ENCODE measurements around the gene MRNIP.

- TF ChIP-seq POLR2A (IDR thresholded peaks at IDR 0.05): no peak
- TF ChIP-seq CTCF (IDR thresholded peaks at IDR 0.05 in 8 of 11, conservative IDR thresholded peaks at IDR 0.05 in 3 of 11): no peak
- peak; percentile 28 to 69 (median 67) for TF ChIP-seq POLR2AphosphoS5 (IDR thresholded peaks at IDR 0.05)
Observed at GRCh38 chr5:179900711-179901110, 42.1 kb upstream of the MRNIP start.
